Epidermal melanocyte (primary cell): ENCODE results near the gene RRP1B.
"Not testable (repeated sequence)": the region's sequence is repeated elsewhere in the genome, so short reads cannot be mapped to it uniquely, and the experiment has no call there.

Experiments
- DNase-seq: peaks from one replicate; pipeline ENCODE4 v3.0.0; 2011; ENCODE audit warnings: low spot score; ENCODE audit not compliant: insufficient read length

Gene RRP1B

DNA sequence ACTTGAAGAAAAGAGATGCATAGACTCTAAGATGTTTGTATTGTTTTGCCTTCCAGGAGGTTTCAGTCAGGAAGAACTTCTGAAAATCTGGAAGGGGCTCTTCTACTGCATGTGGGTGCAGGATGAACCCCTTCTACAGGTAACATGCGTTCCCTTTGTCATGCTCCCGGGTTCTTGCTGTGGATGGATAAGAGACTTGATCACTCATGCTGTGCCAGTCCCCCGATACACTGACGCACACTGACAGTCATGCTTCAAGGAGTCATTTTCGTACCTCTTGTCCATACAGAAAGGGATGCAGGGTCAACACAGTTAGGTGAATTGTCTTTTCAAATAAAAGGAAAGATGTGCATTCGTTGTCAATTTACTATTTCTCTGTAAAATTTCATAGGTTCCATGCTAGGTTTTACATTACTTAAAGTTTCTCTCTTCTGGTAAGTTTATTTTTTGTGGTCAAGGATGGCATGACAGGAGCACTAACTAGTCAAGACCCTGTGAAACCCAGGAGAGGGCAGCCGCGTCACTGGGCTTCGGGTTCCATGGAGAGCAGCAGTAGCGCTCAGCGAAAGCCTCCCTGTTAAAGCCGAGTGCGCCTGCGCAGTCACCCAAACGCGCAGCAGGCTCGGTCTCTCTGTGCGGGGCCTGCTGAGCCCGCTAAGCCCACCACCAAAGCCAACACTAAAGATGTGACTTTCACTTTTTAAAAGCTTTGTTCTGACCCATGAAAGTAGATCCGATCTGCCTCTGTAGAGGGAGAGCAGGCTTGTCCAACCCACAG lies 10.7 kb downstream of the RRP1B start:
- no peak for DNase-seq

DNA sequence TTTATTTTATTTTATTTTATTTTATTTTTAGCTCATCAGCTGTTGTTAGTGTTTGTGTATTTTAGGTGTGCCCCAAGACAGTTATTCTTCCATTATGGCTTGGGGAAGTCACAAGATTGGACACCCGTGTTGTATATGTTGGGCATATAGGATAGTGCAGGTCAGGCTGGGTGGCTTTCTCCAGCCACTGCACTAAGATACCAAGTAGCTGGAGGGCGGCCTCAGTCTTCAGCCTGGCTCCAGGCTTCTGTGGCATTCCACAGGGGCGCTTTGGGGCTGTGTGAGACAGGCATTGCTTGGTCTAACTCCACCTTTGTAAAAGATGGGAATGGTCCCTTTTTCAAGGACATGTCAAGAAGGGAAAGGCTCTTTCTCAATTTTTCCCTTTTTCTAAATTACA lies 16.5 kb downstream of the RRP1B start:
- no peak for DNase-seq

- DNase-seq: no peak
Measured at GRCh38 chr21:43676391-43676790, 17.0 kb downstream of the RRP1B start.

DNA sequence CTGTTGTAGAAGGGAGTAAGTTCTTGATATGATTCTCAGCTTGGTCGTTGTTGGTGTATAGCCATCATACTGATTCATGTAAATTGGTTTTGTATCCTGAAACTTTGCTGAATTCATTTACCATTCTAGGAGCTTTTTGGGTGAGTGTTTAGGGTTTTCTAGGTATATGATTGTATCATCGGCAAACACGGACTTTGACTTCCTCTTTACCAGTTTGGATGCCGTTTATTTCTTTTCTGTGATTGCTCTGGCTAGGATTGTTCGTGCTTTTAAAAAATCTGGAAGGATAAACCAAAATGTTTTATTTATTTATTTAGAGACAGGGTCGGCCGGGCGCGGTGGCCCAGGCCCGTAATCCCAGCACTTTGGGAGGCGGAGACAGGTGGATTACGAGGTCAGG lies 20.6 kb downstream of the RRP1B start:
- no peak for DNase-seq

- DNase-seq: not testable (repeated sequence)
Measured at GRCh38 chr21:43680421-43680820, 21.1 kb downstream of the RRP1B start.

DNA sequence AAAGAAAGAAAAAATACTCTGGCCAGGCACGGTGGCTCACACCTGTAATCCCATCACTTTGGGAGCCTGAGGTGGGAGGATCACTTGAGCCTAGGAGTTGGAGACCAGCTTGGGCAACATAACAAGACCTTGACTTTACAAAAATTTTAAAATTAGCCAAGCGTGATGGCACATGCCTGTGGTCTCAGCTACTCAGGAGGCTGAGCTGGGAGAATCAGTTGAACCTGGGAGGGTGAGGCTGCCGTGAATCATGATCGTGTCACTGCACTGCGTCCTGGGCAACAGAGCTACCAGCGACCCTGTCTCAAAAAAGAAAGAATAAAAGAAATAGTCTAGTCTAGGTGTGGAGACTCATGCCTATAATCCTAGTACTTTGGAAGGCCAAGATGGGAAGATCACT lies 22.3 kb downstream of the RRP1B start:
- DNase-seq: no peak

GRCh38 chr21:43684424-43684823 lies 25.1 kb downstream of the RRP1B start:
- DNase-seq: no peak

DNA sequence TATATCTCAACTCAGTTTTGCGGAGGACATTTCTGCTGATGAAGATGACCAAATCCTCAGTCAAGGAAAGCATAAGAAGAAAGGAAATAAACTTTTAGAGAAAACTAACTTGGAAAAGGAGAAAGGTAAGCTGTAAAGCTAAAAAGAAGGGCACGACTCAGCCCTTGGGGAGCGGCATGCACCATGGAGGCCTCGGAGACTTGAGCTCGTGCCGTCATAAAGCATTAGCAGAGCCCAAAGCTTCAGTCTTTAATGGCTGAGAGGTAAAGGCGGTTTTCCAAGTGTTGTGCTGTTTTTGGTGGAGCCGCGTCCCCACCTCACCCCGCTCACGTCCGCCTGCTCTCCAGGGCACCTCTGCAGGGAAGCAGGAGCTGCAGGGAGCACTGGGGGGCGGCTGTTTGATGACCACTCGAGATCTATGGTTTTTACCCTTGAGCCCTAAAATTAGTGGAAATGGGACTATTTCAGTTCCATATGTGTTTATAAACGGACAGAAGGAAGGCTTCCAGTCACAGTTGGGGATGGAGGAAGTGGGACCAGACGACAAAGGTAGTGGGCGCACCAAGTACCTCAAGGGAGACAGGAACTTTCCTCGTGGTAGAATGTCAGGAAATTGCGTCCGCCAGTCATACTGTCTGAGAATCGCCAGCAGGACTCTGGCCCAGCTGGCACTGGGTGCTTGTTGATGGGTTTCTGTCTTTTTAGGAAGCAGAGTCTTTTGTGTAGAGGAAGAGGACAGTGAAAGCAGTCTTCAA lies 27.6 kb downstream of the RRP1B start:
- no peak for DNase-seq

GRCh38 chr21:43687566-43688399 lies 28.4 kb downstream of the RRP1B start:
- no peak for DNase-seq

GRCh38 chr21:43688906-43689305 lies 29.5 kb downstream of the RRP1B start:
- no peak for DNase-seq

DNA sequence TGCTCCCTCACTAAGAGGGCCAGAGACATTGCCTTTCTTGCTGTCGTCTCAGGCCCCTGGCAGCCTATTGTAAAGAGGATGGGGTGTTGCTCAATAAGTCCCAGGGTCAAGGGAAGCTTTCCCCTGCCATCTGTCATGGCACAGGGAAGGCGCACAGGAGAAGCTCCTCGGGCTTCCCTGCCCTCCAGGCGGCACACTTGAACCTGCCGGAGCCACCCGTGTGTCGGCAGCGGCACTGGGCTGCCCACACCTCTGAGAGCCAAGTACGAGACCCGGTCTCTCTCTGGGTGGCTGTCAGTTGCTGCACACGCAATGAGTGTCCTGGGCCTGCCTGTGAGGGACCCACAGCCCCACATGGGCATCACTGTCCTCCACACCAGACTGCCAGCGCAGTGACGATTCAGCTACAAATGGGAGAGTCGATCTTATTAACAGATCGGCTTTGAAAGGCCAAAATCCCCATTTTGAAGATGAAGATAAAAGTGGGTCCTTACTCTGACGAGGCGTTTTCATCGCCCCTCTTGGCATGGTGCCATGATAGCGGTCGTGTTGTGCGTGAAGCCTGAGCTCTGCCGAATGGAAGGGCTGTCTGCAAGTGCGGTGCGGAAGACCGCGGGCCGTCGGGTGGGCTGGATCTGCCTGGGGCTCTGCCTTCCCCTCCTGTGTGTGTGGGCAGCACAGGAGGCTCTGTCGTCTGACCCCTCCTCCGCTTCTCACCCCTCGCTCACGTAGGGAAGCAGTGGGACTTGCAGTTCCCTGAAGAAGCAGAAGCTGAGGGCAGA lies 30.4 kb downstream of the RRP1B start:
- no peak for DNase-seq

GRCh38 chr21:43690346-43690745 lies 31.0 kb downstream of the RRP1B start:
- DNase-seq: no peak

DNA sequence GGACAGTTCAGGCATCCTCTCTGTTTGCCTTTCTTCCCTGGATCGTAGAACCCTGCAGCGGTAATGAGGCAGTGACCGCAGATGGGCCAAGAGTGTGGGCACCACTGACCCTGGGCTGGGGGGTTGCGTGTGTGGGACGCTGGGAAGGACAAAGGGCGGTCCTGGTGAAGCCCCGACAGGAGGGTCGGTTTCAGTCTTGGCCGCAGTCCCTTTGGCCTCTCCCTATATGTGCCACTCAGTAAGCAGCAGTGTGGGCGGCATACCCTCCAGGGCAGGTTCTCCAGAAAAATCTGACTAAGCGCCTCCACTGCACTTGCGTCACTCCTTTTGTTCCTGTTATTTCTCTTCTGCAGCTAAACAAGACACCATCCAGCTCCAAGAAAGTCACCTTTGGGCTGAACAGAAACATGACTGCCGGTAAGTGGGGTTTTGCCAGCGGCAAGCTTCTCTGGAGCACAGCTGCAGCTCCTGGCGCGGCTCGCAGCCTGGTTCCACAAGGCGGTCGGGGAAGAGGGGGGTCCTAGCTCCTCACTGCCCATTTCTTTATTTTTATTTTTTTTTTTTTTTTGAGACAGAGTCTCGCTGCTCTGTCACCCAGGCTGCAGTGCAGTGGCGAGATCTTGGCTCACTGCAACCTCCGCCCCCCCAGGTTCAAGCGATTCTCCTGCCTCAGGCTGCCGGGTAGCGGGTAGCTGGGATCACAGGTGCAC lies 31.9 kb downstream of the RRP1B start:
- no peak for DNase-seq

- no peak for DNase-seq
Measured at GRCh38 chr21:43691801-43692200, 32.4 kb downstream of the RRP1B start.

DNA sequence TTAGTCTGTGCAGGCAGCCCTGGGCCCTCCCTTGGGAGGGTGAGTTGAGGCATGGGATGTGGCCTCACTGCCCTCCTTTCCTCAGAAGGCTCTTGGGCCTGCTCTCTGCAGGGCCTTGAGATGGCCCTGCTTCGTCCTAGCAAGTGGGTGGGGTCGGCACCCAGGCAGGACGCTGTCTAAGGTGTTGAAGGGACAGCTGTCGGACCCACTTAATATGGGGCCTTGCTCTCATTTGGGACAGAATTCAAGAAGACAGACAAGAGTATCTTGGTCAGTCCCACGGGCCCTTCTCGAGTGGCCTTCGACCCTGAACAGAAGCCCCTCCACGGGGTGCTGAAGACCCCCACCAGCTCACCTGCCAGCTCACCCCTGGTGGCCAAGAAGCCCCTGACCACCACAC lies 33.6 kb downstream of the RRP1B start:
- DNase-seq: no peak

GRCh38 chr21:43693981-43694380 lies 34.6 kb downstream of the RRP1B start:
- DNase-seq: no peak

DNA sequence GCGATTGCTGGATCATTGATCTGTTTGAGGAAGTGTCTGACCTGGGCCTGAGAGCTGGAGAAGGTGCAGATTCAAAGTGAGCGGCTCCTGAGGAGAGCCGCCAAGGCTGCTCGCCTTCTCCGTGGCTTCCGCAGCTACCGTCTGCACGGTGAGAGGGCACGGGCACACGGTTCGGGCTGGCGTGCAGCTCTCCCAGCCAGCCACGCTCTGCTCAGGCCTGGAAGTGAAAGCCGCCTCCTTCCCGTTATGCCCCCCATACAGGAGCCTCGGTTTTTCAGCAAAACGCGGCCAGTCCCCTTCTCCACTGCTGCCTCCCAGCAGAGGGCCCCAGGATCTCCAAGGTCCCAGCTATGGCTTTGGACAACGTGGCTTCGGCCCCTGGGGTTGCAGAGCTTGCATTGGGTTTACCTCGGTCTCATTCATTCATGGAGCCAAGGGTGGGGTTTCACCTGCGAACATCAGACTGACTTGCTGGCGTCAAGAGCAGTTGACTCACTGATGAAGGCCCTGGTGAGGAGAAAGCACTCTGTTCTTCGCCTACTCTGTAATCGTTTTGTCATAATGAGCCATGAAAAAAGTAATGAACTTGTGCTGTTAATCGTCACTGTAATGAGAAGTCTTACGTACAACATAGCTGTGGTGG lies 35.2 kb downstream of the RRP1B start:
- no peak for DNase-seq

- no peak for DNase-seq
Measured at GRCh38 chr21:43696214-43696613, 36.9 kb downstream of the RRP1B start.

- DNase-seq: no peak
Measured at GRCh38 chr21:43697758-43698643, 38.6 kb downstream of the RRP1B start.
